OCI-M2 (cell line): ENCODE measurements around the gene IFNAR1.
"Not testable (repeated sequence)": the region's sequence is repeated elsewhere in the genome, so short reads cannot be mapped to it uniquely, and the experiment has no call there.

ENCODE experiments used
- DNase-seq: peaks from one replicate; lab custom pipeline; 2025; ENCODE audit not compliant: unreplicated experiment; lab: John Stamatoyannopoulos, UW

IFNAR1 gene

DNA sequence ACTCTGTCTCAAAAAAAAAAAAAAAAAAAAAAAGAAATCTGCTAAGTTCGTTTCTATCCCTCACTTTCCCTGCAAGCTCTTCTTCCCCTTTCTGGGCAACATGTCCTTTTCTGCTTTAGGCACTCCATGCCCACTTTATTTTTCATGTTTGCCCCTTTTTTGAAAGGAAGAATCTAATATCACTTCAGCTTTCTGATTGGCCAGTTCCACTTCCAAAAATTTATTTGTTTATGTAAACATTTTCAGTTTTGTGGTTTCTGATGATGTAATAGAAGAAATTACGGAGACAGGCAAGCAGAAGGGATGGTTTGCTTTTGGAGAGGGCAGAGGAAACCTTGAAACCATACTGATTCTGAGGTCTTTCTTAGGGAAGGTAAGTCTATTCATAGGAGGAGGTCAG, 15.1 kb downstream of the IFNAR1 start:
- DNase-seq = no peak

DNA sequence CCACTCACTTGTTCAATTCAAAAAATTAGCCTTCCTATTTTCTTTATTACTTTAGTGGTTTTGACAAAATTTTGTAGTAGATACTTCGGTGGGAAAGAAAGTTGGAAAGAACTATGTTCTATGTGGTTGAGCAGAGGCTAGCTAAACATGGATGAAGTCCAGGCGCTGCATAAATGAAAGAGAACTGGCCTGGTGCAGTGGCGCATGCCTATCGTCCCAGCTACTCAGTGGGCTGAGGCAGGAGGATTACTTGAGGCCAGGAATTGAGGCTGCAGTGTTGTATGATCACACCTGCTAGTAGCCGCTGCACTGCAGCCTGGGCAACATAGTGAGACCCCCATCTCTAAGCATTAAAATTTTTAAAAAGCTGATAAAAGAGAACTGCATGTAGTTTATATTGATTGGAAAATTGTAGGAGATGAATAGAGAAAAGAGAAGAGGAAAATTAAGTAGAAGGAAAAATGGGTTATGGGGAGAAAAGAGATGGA, 21.0 kb downstream of the IFNAR1 start:
- DNase-seq = no peak

DNA sequence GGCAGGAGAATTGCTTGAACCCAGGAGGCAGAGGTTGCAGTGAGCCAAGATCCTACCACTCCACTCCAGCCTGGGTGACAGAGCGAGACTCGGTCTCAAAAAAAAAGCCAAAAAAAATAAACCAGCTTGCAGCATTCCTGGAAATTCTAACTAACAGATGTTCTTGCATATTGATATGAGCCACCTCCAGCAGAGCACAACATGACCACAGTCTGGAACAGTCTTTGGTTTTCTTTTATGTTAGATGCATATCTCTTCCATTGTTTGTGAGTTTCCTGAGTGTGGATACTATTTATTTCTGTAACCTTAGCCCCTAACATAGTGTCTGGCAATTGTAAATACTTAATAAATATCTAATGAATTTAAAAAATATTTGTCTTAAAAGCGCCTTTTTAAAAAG, 23.9 kb downstream of the IFNAR1 start:
- no peak for DNase-seq

DNA sequence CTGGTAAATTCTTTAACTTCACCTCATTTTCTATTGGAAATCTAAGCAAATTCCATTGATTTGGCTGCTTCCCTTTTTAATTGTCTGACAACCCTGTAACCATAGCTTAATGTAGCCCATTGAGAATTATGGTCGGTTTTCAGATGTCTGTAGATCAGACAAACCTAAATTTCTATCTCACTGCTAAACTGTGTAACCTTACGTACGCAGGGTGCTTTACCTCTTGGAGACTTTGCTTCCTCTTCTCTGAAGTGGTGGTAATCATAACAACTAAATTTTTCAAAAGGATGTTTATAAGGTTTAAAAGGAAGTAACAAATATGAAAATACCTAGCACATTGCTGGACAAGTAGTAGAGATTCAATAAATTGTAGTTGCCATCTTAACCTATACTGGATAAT, 25.9 kb downstream of the IFNAR1 start:
- no peak for DNase-seq

DNA sequence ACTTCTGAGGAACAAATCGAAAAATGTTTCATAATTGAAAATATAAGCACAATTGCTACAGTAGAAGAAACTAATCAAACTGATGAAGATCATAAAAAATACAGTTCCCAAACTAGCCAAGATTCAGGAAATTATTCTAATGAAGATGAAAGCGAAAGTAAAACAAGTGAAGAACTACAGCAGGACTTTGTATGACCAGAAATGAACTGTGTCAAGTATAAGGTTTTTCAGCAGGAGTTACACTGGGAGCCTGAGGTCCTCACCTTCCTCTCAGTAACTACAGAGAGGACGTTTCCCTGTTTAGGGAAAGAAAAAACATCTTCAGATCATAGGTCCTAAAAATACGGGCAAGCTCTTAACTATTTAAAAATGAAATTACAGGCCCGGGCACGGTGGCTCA, 30.6 kb downstream of the IFNAR1 start:
- no peak for DNase-seq

DNA sequence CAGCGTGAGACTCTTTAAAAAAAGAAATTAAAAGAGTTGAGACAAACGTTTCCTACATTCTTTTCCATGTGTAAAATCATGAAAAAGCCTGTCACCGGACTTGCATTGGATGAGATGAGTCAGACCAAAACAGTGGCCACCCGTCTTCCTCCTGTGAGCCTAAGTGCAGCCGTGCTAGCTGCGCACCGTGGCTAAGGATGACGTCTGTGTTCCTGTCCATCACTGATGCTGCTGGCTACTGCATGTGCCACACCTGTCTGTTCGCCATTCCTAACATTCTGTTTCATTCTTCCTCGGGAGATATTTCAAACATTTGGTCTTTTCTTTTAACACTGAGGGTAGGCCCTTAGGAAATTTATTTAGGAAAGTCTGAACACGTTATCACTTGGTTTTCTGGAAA, 31.2 kb downstream of the IFNAR1 start:
- DNase-seq = no peak

DNA sequence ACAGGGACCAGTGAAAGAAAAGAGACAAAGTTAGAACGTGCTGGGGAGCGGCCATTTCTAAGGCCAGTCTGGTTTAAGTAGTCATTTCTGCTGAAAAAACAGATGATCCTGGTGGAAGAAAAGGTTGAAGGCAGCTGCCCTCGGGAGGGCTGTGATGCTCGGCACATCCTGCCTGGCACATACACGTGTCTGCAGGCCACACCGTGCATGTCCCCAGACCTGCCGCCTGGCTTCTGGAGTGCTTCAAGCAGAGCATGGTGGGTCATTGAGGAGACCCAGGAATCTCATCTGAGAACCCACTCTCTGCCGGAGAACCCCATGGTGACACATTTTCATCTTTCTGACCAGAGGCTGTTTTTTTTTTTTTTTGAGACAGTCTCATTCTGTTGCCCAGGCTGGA, 32.4 kb downstream of the IFNAR1 start:
- DNase-seq = no peak

DNA sequence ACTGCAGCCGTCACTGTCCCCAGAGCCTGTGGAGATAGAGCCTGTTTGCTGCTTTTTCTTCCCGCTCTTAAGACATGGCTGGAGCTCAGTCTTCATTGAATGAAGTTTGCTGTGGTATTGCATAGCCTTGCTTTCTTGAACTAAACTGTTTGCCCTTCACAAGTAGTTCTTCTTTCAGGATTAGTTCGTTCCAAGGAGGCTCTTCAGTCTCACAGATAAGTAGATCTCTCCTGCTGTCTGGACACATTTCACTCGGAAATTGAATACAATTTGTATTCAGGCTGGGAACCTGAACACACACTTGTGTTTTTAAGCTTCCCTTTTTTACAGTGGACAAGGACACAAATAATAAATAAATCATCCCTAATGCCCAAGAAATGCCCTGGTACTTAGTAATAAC, 34.7 kb downstream of the IFNAR1 start:
- DNase-seq = no peak

DNA sequence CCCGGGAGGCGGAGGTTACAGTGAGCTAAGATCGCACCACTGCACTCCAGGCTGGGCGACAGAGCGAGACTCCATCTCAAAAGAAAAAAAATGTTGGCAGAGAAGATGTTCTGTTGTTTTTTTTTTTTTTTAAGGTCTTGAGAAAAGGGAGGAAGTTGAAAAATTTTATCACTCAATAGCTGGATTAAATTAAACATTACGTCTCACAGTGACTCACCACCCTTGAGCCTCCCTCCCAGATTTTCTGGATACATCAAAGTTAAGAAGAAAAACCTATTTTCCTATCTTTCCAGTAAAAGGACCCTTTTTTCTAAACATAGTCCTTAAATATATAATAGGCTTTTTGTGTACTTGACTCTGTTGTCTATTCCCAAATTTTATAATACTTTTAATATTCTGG, 35.5 kb downstream of the IFNAR1 start:
- no peak for DNase-seq

DNA sequence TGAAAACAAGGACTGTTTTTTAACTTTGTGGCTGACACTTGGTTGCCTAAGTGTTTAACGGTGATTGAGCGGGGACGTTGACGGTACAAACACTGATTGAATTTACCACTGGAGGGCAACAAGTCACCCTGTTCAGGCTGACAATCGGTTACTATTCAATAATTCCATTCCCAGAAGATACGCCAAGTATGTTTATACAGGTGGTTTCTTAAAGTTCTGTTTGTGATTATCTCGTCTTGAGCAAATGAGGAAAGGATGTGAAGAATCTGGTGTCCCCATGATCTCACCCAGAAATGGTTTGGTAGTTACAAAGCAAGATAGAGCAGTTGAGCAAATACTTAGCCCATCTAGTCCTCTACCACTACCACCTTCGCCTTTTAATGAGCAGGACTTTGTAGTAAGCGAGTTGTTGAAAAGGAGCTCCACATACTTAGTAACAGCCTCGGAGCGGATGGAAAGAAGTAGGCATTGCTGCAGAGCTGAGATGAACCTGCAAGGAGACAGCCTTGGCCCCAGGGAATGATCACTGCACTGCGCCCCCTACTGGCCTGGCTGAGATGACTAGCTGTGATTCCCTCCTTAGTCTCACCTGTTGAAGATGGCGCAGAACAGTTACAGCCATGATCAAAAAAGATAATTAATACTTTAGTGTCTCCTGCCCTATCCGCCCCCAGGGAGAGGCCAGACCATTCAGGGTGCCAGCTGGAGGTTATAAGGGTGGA, 36.3 kb downstream of the IFNAR1 start:
- DNase-seq = peak; percentile 78

DNA sequence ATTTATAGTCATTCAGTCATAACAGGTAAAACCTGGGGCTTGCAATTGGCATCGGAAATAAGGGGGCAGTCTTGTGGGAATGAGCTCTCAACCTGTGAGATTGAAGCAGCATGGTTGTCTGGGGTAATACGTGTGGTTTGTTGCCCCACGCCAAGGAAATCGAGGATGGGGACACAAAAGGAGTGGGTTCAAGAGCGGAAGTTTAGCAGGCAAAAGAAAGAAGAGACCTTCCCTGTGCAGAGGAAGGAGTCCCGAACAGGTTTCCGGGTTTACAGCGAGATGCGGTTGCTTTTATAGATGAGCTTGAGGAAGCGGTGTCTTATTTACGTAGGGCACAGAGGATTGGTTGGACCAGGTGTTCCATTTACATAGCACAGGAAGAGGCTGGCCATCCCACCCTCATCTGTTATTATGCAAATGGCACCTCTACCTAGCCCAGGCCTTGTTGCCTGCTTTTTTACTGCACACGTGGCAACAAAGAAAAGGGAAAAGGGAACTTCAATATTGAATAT, 37.3 kb downstream of the IFNAR1 start:
- DNase-seq = no peak

DNA sequence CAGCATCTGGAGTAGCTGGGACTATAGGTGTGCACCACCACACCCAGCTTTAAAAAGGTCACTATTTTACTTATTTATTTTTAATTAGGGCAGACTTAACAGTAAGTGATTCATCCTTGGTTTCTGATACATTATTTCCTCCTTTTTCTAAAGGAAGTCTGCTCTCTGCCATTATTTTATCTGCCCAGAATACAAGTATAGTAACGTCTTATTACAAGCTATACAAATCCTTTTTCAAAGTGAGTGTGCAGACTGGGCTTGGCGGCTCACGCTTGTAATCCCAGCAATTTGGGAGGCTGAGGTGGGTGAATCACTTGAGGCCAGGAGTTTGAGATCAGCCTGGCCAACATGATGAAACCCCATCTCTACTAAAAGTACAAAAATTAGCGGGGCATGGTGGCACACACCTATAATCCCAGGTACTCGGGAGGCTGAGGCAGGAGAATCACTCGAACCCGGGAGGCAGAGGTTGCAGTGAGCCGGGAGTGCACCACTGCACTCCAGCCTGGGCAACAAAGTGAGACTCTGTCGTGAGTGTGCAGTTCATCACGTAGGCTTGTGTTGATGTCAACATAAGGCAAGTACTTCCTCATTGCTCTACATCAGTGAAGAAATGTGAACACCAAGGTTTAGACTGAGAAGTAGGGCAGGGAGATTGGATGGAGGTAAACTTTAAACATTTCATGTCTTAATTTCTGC, 39.3 kb downstream of the IFNAR1 start:
- not testable (repeated sequence) for DNase-seq

DNA sequence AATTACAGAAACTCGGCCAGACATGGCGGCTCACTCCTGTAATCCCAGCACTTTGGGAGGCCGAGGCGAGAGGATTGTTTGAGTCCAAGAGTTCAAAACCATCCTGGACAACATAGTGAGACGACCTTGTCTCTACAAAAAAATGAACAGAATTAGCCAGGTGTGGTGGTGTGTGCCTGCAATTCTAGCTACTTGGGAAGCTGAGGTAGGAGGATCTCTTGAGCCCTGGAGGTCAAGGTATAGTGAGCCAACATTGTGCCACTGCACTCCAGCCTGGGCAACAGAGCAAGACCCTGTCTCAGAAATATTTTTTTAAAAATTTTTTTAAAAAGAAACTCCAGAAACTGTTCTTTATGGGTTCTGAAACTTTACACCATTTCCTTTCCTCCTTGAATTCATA, 40.1 kb downstream of the IFNAR1 start:
- no peak for DNase-seq

DNA sequence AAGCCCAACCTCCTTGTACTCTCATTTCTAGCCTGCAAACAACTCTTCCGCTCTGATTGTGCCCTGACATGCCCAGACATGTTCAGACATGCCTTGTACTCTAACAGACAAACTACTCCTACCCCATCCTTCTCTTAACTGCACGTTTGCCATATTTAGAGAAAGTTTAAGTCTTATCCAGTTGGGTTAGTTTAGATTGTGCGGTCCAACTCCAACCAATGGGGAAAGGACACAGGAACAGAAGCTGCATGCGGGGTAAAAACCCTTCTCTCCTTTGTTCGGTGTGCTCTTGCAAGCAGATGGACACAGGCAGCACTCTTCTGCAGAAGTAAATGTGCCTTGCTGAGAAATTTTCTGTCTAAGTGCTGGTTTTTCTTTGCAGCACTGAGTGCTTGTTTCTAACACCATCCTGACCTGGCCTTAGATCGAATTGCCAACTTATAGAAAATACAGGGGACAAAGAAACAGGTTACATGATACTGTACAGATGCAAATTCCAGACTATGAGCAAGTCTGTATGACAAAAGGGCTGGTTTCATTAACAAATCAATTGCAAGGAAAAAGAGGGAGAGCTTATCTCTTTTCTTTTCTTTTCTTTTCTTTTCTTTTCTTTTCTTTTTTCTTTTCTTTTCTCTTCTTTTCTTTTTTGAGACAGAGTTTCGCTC, 42.7 kb downstream of the IFNAR1 start:
- DNase-seq = no peak

DNA sequence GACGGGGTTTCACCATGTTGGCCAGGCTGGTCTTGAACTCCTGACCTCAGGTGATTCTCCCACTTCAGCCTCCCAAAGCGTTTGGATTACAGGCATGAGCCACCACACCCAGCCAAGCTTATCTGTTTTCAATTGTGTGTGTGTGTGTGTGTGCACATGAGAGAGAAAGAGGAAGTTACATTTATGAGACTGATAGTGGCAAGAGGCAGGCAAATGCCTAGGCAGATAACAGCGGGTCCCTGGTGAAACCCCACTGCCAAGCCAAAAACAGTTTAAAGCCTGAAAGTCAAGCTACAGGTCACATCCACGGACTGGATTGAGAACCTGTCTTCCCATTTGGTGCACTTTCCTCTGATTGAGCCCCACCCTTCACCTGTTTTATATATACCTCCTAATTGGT, 43.4 kb downstream of the IFNAR1 start:
- DNase-seq = no peak

DNA sequence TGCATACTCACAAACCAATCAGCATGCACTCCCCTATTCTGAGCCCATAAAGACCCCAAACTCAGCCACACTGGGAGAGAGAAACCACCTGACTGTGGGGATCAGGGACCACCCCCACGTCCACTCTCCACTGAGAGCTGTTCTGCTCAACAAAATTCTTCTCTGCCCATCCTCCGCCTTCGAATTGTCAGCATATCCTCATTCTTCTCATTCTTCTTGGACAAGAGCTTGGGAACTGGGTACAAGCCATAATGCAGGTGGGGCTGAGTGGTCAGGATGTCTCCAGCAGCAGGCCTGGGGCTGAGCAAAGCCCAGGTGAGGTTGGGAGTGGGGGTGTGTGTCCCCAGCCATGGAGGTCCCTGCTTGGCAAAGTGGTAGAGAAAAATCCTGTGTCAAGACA, 43.8 kb downstream of the IFNAR1 start:
- no peak for DNase-seq

DNA sequence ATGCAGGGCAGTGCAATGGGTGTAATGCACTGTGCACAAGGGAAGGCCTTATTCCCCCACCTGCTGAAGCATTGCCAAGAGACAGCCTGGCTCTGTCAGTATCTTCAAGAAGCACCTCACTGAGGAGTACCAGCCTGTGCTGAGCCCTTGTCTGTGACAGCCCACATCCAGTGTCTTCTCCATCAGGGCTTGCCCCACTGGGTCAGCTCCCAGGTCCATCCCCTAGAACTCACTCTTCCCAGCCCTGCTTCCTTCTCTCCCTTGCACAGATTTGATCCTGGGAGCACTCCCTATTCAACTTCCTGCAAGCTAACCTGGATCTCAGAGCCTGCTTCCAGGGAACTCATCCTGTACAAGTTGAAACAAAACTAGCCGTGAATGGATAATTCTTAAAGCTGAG, 44.8 kb downstream of the IFNAR1 start:
- DNase-seq = no peak

DNA sequence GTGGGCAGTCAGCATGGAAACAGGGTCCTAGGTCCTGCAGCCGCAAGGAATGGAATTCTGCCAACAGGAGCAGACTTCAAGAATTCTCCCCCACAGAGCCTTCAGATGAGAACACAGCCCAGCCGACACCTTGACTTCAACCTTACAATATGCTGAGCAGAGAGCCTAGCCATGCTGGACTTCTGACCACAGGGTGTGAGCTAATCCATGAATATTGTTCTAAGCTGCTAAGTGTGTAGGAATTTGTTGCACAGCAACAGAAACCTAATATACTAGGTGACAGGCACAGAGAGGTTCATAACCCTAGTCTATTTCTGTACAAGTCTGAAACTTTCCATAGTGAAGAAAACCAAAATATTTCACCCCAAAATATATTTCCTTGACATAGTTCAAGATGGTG, 45.5 kb downstream of the IFNAR1 start:
- no peak for DNase-seq

DNA sequence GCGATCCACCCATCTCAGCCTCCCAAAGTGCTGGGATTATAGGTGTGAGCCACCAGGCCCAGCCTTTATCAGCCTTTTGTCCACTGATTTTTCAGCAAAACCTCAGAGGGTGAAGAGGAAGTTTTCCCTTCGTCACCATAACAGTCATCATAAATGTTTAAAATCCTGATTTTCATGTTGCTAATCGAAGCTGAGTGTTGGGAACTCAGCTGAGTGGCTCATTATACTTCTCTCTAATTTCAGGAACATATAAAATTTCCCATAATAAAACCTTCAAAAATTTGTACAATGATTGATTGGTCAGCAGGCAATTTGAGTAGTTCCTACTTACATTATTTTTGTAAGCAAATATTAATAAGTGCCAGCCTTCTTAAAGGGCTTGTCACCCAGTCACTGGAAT, 46.6 kb downstream of the IFNAR1 start:
- DNase-seq = no peak

DNA sequence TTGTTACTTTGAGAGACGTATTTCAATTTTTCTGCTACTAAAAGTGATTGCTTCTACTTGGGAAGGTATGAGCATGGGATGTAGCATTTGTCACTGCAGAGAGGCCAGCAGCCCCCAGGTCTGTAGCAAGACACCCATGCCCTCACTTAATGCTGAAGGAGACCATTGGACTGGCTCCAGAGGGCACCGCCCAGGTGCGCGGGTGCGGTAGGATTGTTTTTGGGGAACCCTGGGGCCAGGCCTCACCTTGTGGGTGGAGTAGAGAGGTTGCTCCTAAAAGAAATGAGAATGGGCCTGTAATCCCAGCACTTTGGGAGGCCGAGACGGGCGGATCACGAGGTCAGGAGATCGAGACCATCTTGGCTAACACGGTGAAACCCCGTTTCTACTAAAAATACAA, 47.8 kb downstream of the IFNAR1 start:
- no peak for DNase-seq

DNA sequence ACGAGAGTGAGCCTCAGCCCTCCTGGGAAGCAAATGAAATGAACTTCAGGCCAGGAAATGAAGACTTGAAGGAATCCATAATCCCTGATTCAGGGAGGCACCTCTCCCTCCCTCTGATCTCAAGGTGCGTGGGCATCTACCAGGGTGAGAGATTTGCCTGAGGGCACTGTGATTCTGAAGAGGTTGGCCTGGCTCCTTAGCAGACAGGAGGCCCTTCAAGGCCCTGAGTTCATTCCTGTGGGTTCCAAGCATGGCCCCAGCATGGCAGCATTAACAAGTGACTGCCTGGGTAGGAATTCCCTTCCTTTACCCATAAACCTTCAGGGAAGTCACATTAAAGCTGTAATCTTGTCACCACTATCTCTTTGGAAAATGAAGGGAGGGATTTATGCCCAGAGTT, 48.7 kb downstream of the IFNAR1 start:
- DNase-seq = no peak

DNA sequence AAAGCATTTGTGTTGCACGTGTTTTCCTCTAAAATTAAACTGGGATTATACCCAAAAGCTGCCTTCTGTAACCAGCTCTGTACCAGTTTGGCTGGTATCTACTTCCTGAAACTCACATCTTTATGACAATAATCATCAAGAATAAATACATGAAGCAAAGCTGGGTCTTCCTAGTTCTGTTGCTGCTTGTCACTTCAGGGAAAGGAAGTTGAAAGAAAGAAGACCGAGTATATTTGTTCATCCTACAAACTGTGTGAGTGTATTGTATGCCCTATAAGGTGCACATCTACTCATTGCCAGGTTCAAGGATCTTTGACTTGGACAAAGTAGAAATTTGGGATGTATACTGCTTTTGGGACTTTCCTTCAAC, 49.3 kb downstream of the IFNAR1 start:
- no peak for DNase-seq
